Keratinocyte (primary cell): ENCODE data around the gene BCL11B.

Source experiments
- CTCF ChIP-seq, 3 experiments: IDR thresholded peaks in 1 of 3; conservative IDR thresholded peaks in 1 of 3; optimal IDR thresholded peaks in 1 of 3; 2 replicates in 2 of 3; 3 replicates in 1 of 3; pipeline versions ENCODE3 to v1.5.1; 2011; ENCODE audit warnings: low read length in 3 of 3, mild to moderate bottlenecking in 3 of 3, moderate library complexity in 2 of 3, control low read depth in 1 of 3, inconsistent platforms in 1 of 3; ENCODE audit not compliant: insufficient read depth in 2 of 3; ENCODE audit errors: extremely low read depth in 1 of 3
- EZH2 ChIP-seq: IDR thresholded peaks from one replicate; pipeline ENCODE4 v1.6.1; 2012; ENCODE audit warnings: inconsistent platforms, mild to moderate bottlenecking, low read length, moderate library complexity

- TF ChIP-seq EZH2: no peak
- no peak for TF ChIP-seq CTCF (optimal IDR thresholded peaks at IDR 0.05 in 1 of 3, IDR thresholded peaks at IDR 0.05 in 1 of 3, conservative IDR thresholded peaks at IDR 0.05 in 1 of 3; ENCODE audit: extremely low read depth in 1 of 3, insufficient read depth in 2 of 3, low read length in 3 of 3)
Measured at GRCh38 chr14:99183311-99183710, 88.7 kb downstream of the BCL11B start.
